Mesangial cell (primary cell): Measurements from ENCODE around the gene MARCHF4. TPM values are rescaled to one million over a fixed set of nuclear protein-coding genes. Genes with fewer than 3 reads are reported as not detected.

Source experiments
- total RNA-seq: library from RNA; depleted of rRNA; stranded (reverse); fragments of >200 nt; gene quantifications from 2 replicates; pipeline ENCODE4 v1.2.3, GENCODE V29; 2015

Gene MARCHF4
- total RNA-seq: 0.89 and 5.2 TPM in 2 replicates

GRCh38 chr2:216371721-216372702 is at the start of gene MARCHF4:
MARCHF4 (minus strand) TSS chr2:216372483; CDS start chr2:216370260, 2,223 bp downstream.

DNA sequence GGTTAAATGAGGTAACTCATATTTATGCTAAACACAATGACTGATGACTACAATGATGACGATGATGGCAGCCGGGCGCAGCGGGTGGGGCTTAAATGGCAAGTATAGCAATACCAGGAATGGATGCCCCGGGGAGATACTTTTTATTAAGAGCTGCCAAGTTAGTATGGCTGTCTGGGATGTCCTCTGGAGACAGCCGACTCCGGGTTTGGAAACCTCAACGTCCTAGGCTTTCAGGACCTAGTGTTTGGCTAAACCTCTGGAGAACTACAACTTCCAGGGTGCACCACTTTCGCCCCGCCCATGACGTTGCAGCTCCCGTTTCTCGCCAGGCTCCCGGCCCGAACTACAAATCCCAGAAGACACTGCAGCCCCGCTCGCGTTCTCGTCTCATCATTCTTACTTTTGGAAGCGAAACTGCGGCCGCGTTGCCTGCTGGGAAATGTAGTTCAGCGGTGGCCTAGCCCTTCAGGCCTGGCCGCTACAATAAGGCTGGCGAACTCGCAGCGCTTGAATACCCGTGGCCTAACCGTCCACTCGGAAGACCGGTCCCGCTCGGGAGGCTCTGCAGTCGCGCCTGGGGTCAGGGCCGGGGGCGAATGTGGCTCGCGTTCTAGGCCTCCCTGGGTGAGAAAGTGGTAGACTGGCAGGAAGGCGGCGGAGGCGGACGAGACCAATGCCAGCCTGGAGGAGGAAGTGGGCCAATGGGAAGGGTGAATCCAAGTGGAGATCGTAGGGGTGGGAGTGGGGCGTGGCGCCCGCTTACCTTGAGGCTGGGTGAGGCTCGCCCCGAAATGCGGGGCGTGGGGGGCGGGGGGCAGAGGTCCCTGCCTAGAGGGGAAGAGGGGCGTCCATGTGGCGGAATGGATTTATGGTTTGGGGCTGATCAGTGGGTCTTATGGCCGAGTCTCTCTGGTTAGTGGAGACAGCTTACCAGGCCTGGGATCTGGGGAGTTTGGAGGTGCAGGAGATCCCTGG is 40.0 kb upstream of the MARCHF4 start, which contains the start of gene SMARCAL1:
Gene SMARCAL1, plus strand, starts transcription at position 463 of the 978 bp plus-strand sequence. CDS start 2,221 bp downstream, outside the sequence.

Other genes with a start within 250 kb of the MARCHF4 start
- 22.0 and 23.7 TPM in 2 replicates for gene SMARCAL1, start 40.0 kb upstream of the MARCHF4 start, total RNA-seq
- gene RPL37A, start 126.4 kb upstream of the MARCHF4 start, total RNA-seq: 646 and 1,179 TPM in 2 replicates